ENCODE measurements around the gene MCF2L2.
"Not testable (repeated sequence)": the region's sequence is repeated elsewhere in the genome, so short reads cannot be mapped to it uniquely, and the experiment has no call there.

MCF2L2 gene

GRCh38 chr3:183262875-183263378 lies 165.5 kb downstream of the MCF2L2 start:
- no peak for DNase-seq

GRCh38 chr3:183261151-183261724 lies 167.2 kb downstream of the MCF2L2 start:
- no peak for DNase-seq

DNA sequence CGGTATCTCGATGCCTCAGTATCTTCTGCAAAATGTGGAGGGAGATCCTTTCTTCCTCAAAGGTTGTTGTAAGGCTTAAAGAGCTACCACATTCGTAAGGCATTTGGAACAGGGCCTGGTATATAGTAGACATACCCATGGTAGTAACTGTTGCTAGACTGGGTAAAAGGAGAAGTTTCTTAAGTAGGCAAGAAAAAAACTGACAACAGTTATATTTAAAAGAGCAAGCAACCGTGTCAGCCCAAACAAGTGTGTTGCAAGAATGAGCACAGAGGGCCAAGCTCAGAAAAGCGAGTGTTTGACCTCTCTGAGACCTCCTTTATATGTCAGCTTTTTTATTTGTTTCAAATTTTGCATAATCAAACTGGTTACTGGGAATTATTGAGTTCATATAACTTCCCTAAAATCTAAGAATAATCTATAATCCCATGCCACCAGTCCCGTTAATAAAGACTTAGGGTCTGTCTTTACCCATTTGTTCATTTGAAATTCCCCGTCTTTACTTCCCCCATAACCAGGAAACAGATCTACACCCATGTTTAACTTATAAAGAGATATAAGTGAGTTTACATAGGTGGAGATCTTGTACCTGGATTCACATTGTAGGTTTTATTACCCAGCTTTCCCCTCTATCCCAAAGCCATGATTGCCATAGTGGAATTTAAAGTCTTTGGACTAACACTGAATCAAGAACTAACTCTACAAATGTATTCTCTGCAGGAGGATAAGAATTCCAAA lies 168.1 kb downstream of the MCF2L2 start:
- DNase-seq, result no peak

- DNase-seq, result no peak
Measured at GRCh38 chr3:183259621-183260020, 168.8 kb downstream of the MCF2L2 start.

- DNase-seq, result no peak
Measured at GRCh38 chr3:183259087-183259486, 169.3 kb downstream of the MCF2L2 start.

DNA sequence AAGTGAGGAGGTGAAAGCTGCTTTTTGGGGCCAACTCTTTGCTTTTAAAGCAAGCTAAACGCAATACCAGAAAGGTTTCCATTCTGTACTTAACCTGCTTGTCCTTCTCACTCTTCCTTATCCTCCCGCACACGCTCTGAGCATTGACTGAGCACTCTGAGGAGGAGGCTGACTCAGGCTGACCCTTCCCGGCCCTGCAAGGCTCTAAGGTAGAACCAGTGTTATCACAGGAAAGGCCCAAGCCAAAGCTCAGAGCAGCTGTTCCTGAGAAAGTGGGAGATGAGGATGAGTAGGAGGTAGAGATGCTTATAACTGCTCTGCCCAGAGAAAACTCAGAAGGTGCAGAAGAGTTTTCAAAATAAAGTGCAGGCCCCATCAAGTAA lies 173.1 kb downstream of the MCF2L2 start:
- no peak for DNase-seq

DNA sequence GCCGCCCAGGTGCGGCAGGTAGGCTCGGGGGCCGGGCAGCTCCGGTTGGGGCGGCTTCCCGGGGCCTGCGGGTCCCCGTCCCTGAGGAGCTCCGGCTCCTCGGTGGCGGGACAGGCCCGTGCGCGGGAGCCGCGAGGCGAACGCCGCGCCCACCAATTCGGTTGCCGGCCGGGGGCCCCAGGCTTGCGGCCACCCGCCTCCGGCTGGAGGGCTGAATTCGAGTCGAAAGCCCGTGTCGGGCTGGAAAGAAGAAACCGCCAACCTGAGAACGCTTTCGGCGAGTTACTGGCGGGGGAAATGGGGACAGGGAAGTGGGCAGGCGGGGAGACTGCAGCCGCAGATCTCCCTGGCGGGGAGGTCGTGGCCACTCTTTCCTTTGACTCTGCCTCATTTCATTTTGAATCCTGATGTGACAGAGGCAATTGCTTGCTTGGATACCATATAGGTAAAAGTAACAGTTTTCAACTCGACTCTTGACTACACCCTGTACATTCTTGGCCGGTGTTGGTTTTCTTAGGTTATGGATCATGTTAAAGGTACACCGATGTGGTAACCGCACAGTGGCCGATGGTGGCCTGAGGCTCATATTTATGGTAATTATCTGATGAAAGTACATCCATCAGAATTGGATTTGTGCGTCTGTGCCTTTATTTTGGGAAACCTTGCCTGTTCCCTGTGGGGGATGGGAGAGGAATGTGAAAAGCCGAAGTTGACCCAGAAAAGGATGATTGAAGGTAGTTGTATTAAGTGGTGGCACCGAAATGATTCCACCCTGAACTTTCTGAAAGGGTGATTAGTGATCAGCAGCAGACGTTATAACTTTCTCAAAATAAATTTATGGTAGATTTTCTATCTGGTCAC lies 173.7 kb downstream of the MCF2L2 start:
- DNase-seq, result no peak

GRCh38 chr3:183253528-183254486 lies 174.6 kb downstream of the MCF2L2 start:
- DNase-seq, result peak in 1 of 2 experiments; percentile 11

DNA sequence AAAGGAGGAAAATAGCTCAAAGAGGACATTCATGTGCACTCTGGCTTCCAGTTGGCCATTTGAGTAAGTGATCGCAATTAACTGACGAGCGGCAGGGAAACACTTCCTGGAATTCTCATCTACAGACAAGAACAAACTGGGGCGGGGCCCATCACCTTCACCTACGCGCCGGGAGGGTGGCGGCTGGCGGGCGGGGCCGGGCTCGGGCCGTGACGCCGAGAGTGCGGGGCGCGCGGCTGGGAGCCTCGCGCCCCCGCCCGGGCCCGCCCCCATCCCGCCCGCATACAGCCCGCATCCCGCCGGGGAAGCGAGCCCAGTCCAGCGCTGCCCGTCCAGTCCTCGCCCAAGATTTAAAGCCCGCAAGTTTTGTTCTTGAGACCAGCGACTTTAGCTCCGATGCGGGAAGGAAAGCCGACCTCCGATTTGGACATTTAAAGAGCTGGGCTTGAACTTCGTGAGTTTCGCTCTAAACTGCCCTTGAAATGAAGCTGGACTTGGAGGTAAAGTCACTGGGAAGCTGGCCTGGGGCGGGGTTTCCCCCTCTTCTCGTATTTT lies 175.4 kb downstream of the MCF2L2 start, which contains the start of gene B3GNT5:
Gene B3GNT5 (plus strand): TSS at position 281 of the 555 bp plus-strand sequence. CDS start 16,546 bp downstream, outside the sequence.
- peak; percentile 39 to 51 for DNase-seq

- no peak for DNase-seq
Measured at GRCh38 chr3:183252118-183252782, 176.2 kb downstream of the MCF2L2 start.

DNA sequence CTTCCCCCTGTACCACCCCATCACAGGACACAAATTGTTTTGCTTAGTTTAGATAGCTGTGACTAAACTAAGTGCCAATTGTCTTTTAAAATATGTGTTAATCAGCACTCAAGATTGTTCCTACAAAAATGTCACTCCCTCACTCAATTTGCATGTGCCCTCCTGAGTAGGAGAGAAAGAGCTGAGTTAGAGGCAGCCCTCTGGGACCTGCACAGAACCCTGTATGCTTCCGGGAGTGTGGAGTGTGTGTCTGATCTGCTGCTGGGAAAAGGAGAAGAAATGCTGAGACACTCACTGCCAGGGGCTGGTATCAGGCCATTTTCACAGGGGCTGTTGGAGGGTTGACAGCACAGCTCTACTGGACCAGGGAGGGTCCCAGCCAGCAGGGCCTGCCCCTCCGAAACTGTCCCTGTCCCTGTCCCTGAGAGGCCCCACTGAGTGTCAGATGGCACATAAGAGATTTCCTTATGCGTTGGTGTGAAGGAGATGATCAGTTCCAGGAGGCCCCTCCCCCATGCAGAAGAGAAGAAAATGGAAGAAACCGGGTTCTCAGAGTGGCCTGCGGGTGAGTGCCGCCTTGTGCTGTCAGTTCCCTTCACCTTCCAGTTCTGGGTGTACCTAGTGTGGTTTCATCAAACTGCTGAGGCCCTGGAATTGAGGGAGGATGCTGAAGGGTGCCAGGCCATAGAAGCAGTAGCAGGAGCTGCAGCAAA lies 179.3 kb downstream of the MCF2L2 start:
- no peak for DNase-seq

DNA sequence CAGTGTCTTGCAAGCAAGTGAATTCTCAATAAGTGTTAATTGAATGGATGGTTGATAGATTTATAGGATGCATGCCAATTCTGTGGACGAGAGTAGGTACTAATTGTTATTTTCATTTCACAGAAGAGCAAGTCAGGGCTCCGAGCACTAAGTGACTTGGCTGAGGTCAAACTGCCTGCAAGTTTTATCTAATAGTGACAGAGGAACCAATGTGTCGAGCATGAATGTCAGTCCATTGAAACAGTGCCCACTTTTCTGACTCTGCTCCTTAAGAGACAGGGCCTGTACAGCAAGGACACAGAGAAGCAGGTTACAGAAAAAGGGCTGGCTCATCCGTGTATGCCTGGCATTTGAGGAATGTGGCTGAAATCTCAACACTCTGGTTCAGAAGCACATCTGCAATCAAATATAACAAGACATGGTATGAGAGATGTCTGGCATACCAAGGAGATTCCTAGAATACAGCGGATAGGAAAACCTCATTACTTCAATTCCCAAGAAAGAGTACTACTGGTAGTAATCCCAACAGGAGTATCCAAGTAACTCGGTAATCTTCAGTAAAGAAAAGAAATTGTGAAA lies 181.3 kb downstream of the MCF2L2 start:
- DNase-seq, result no peak

GRCh38 chr3:183244981-183245476 lies 183.4 kb downstream of the MCF2L2 start:
- DNase-seq, result no peak

DNA sequence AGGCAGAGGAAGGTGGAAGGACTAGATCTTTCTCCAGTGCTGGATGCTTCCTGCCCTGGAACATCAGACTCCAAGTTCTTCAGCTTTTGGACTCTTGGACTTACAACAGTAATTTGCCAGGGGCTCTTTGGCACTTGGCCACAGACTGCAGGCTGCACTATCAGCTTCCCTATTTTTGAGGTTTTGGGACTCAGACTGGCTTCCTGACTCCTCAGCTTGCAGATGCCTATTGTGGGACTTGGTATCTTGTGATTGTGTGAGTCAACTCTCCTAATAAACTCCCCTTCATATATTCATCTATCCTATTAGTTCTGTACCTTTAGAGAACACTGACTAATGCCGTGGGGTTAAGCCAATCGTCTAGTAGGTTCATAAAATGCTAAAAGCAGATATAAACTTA lies 184.2 kb downstream of the MCF2L2 start:
- DNase-seq, result no peak

DNA sequence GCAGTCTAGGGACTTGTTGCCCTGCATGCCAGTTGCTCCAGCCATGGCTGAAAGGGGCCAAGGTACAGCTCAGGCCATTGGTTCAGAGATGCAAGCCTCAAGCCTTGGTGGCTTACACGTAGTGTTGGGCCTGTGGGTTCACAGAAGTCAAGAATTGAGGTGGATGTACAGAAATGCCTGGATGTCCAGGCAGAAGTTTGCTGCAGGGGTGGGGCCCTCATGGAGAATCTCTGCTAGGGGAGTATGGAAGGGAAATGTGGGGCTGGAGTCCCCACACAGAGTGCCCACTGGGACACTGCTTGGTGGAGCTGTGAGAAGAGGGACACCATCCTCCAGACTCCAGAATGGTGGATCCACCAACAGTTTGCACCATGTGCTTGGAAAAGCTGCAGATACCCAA lies 186.0 kb downstream of the MCF2L2 start:
- DNase-seq, result no peak

- no peak for DNase-seq
Measured at GRCh38 chr3:183239046-183239445, 189.4 kb downstream of the MCF2L2 start.

DNA sequence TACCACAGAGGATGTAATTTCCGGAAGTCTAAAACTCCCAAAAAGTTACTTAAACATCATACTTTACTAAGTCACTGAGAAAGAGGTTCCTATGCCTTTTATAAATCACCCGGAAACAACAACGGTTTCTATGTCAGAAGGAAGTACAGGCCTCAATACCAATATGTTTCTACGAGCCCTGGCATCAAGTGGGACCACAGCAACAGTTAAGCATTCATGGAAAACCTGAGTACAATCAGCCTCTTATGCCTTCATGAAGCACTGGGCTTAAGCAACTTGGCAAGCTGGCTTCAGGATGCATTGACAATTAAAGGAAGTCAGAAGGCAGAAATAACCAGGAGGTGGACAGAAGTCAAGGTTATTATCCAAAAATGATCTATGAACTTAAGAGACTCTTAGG lies 194.5 kb downstream of the MCF2L2 start:
- DNase-seq, result no peak

DNA sequence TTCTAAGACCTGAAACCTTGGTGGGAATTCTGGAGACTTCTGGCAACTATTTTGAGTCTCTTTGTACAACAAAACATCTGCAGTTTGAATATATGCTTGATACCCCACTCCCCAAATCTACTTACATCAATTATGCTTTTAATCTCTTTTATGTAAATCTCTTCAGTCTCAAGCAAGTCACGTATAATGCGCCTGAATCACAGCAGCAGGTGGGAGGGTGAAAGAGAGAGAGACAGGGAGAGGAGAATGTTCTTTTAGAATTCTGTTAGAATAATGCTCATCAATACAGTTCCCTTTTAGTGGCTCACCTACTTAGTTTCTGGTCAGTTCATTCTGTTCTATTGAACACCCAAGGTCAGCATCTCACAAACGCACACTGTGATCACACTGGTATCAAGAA lies 197.6 kb downstream of the MCF2L2 start:
- no peak for DNase-seq

DNA sequence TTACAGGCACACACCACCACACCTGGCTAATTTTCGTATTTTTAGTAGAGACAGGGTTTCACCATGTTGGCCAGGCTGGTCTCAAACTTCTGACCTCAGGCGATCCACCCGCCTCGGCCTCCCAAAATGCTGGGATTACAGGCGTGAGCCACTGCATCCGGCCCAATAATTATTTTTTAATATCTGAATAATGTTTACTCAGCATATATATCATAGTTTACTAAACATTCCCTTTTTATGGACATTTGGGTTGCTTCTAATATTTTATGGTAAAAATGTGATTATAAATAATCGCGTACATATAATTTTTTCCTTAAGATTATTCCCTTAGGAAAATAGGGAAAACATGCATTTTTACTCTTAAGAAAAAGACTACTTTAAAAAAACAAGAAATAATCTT lies 198.2 kb downstream of the MCF2L2 start:
- DNase-seq, result not testable (repeated sequence)

GRCh38 chr3:183229178-183229577 lies 199.2 kb downstream of the MCF2L2 start:
- DNase-seq, result no peak

All from activated CD4-positive, alpha-beta T cell treated with anti-CD3 and anti-CD28 coated beads, Interleukin-2, amount 50 U/mL, for 4 hours (primary cell).